ENCODE measurements around the gene PEMT.

The PEMT gene

GRCh38 chr17:17518951-17519350 is 72.6 kb downstream of the PEMT start:
- no peak for DNase-seq (ENCODE audit: low read depth)
- TF ChIP-seq CTCF (conservative IDR thresholded peaks at IDR 0.05; ENCODE audit: low read depth, low read length), result no peak
- no peak overlapping the region for H3K4me3 ChIP-seq (ENCODE audit: low read depth, low read length)

GRCh38 chr17:17518014-17518413 is 73.5 kb downstream of the PEMT start:
- TF ChIP-seq CTCF (conservative IDR thresholded peaks at IDR 0.05; ENCODE audit: low read depth, low read length), result no peak
- H3K4me3 ChIP-seq (ENCODE audit: low read depth, low read length), result no peak overlapping the region
- no peak for DNase-seq (ENCODE audit: low read depth)

- no peak for DNase-seq (ENCODE audit: low read depth)
- TF ChIP-seq CTCF (conservative IDR thresholded peaks at IDR 0.05; ENCODE audit: low read depth, low read length), result no peak
Observed at GRCh38 chr17:17516941-17517720, 74.4 kb downstream of the PEMT start.

GRCh38 chr17:17515934-17516930 is 75.3 kb downstream of the PEMT start:
- TF ChIP-seq CTCF (conservative IDR thresholded peaks at IDR 0.05; ENCODE audit: low read depth, low read length), result no peak
- peak; percentile 37 for DNase-seq (ENCODE audit: low read depth)
- no peak overlapping the region for H3K4me3 ChIP-seq (ENCODE audit: low read depth, low read length)

More at GRCh38 chr17:17516941-17517720, 74.4 kb downstream of the PEMT start:
- no peak overlapping the region for H3K4me3 ChIP-seq (ENCODE audit: low read depth, low read length)

- peak; percentile 24 for DNase-seq (ENCODE audit: low read depth)
- no peak overlapping the region for H3K4me3 ChIP-seq (ENCODE audit: low read depth, low read length)
- no peak for TF ChIP-seq CTCF (conservative IDR thresholded peaks at IDR 0.05; ENCODE audit: low read depth, low read length)
Observed at GRCh38 chr17:17514993-17515933, 76.2 kb downstream of the PEMT start.

GRCh38 chr17:17514361-17514992 is 77.0 kb downstream of the PEMT start:
- TF ChIP-seq CTCF (conservative IDR thresholded peaks at IDR 0.05; ENCODE audit: low read depth, low read length), result no peak
- no peak overlapping the region for H3K4me3 ChIP-seq (ENCODE audit: low read depth, low read length)
- no peak for DNase-seq (ENCODE audit: low read depth)
